Keratinocyte (primary cell): ENCODE data around the gene SNRPA1. TPM values are rescaled to one million over a fixed set of nuclear protein-coding genes. Genes with fewer than 3 reads are reported as not detected.

Experiments
- DNase-seq: peaks from one replicate; pipeline ENCODE4 v3.0.0-alpha.2; 2011; ENCODE audit warnings: low read depth, missing footprints, low spot score
- FAIRE-seq: peaks from 2 replicates; lab custom pipeline; 2011; peaks lifted over from hg19 to GRCh38; lab: Jason Lieb, UNC
- H2AFZ ChIP-seq: 2 replicates; pipeline ENCODE4 v1.6.0; 2012; ENCODE audit warnings: low read length, control low read depth, inconsistent platforms; ENCODE audit not compliant: control insufficient read depth
- H3K27ac ChIP-seq: 2 replicates; pipeline ENCODE4 v1.5.1; 2011; ENCODE audit warnings: low read length; ENCODE audit not compliant: control insufficient read depth, insufficient read depth
- H3K27me3 ChIP-seq: 3 replicates; pipeline ENCODE4 v1.6.0; 2011; ENCODE audit warnings: low read length; ENCODE audit not compliant: control insufficient read depth, insufficient read depth; ENCODE audit errors: extremely low read depth
- H3K36me3 ChIP-seq, 2 experiments: 2 replicates in 1 of 2; 3 replicates in 1 of 2; pipeline ENCODE4 v1.5.1; 2011; ENCODE audit warnings: low read length in 2 of 2, mild to moderate bottlenecking in 1 of 2; ENCODE audit not compliant: control insufficient read depth in 2 of 2, insufficient read depth in 2 of 2; ENCODE audit errors: extremely low read depth in 1 of 2
- H3K4me1 ChIP-seq: 3 replicates; pipeline ENCODE4 v1.5.1; 2011; ENCODE audit warnings: low read length; ENCODE audit not compliant: control insufficient read depth, insufficient read depth; ENCODE audit errors: extremely low read depth
- H3K4me2 ChIP-seq: 3 replicates; pipeline ENCODE4 v1.6.0; 2011; ENCODE audit warnings: low read depth, low read length; ENCODE audit not compliant: control insufficient read depth, insufficient read depth; ENCODE audit errors: extremely low read depth
- H3K4me3 ChIP-seq, 3 experiments: fragments of 200-600 bp in 1 of 3; sonication (generic) in 1 of 3; 2 replicates in 2 of 3; 3 replicates in 1 of 3; pipeline ENCODE4 v1.5.1; 2011 to 2016; ENCODE audit warnings: low read length in 3 of 3, mild to moderate bottlenecking in 3 of 3, control low read depth in 2 of 3, inconsistent platforms in 1 of 3, low read depth in 1 of 3, mixed read lengths in 1 of 3, mixed run types in 1 of 3, moderate library complexity in 1 of 3; ENCODE audit not compliant: control insufficient read depth in 2 of 3, insufficient read depth in 2 of 3; ENCODE audit errors: extremely low read depth in 1 of 3
- H3K79me2 ChIP-seq: 2 replicates; pipeline ENCODE4 v1.6.0; 2012; ENCODE audit warnings: low read length; ENCODE audit not compliant: control insufficient read depth, insufficient read depth
- H3K9ac ChIP-seq: 3 replicates; pipeline ENCODE4 v1.6.0; 2011; ENCODE audit warnings: low read length; ENCODE audit not compliant: control insufficient read depth, insufficient read depth; ENCODE audit errors: extremely low read depth
- H3K9me1 ChIP-seq: 3 replicates; pipeline ENCODE4 v1.6.0; 2011; ENCODE audit warnings: low read length; ENCODE audit not compliant: control insufficient read depth, insufficient read depth; ENCODE audit errors: extremely low read depth
- H3K9me3 ChIP-seq: 2 replicates; pipeline ENCODE4 v1.5.1; 2012; ENCODE audit warnings: low read depth, low read length; ENCODE audit not compliant: control insufficient read depth
- H4K20me1 ChIP-seq: 3 replicates; pipeline ENCODE4 v1.6.0; 2011; ENCODE audit warnings: low read length; ENCODE audit not compliant: control insufficient read depth, insufficient read depth; ENCODE audit errors: extremely low read depth
- EZH2 ChIP-seq: IDR thresholded peaks from one replicate; pipeline ENCODE4 v1.6.1; 2012; ENCODE audit warnings: inconsistent platforms, mild to moderate bottlenecking, low read length, moderate library complexity
- dilution Hi-C: fragments of 300-500 bp; cut with MboI; formaldehyde crosslinking; loops from one replicate; pipeline ENCODE4 v1.7.0; 2020; ENCODE audit warnings: low sequenced_read_pairs; ENCODE audit not compliant: extremely low pct_ligation_motif_present
- polyA plus RNA-seq, 5 experiments: library from polyadenylated mRNA; depleted of rRNA in 3 of 5; stranded (reverse) in 3 of 5; stranded (forward) in 1 of 5; unstranded in 1 of 5; fragments of >200 nt; gene quantifications; 1 replicate in 1 of 5; 2 replicates in 3 of 5; 3 replicates in 1 of 5; pipeline versions ENCODE4 v1.2.1 to v1.2.3, GENCODE V29; 2011 to 2012; ENCODE audit warnings: missing spikeins in 2 of 5, low read depth in 1 of 5, low replicate concordance in 1 of 5
- TF ChIP-seq, protein P1 (sequence below), 3 experiments: IDR thresholded peaks in 1 of 3; conservative IDR thresholded peaks in 1 of 3; optimal IDR thresholded peaks in 1 of 3; 2 replicates in 2 of 3; 3 replicates in 1 of 3; pipeline versions ENCODE3 to v1.5.1; 2011; ENCODE audit warnings: low read length in 3 of 3, mild to moderate bottlenecking in 3 of 3, moderate library complexity in 2 of 3, control low read depth in 1 of 3, inconsistent platforms in 1 of 3; ENCODE audit not compliant: insufficient read depth in 2 of 3; ENCODE audit errors: extremely low read depth in 1 of 3

The SNRPA1 gene
- polyA plus RNA-seq, 1 donor (not counting 4 experiments of a cell fraction or from before 2014, with no cell fraction given), result 106 TPM

DNA sequence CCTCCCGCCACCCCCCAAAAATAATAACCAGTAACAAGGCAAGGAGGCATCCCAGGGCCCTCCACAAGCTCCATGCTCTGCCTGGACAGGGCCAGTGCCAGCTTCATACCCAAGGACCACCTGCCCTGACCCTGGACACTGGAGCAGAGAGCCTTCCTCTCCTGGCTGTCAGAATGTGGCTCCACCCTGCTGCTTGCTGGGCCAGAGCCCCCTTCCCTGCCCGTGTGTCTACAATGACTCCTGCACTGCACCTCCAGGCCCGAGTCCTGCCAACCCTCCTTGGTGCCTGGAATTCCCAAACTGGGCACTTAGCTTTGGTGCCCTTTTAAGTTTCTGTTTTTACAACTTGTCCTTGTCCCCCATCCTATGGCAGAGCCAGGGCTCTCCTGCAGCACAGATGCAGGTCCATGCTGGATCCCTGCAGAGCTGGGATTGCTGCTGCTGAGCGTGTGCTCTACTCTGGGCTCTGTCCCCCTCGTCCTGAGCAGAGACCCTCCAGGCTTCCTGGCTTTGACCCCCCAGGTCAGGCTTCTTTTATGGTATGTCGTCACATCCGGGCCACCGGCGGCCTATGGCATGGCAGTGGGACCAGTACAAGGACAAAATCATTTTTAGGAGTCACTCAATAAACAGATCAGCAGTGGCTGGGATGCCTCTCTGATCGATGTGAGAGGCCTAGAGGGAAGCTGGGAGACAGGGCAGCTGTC lies 11.4 kb upstream of the SNRPA1 start:
- H2AFZ ChIP-seq, result no peak overlapping the region
- no peaks in the 10 kb centered on the region for H3K36me3 ChIP-seq
- H3K79me2 ChIP-seq, result no peaks in the 10 kb centered on the region
- DNase-seq (no peak), FAIRE-seq (no peak)
- H3K9me3 ChIP-seq, result no peaks in the 10 kb centered on the region
- TF ChIP-seq, protein P1, sequence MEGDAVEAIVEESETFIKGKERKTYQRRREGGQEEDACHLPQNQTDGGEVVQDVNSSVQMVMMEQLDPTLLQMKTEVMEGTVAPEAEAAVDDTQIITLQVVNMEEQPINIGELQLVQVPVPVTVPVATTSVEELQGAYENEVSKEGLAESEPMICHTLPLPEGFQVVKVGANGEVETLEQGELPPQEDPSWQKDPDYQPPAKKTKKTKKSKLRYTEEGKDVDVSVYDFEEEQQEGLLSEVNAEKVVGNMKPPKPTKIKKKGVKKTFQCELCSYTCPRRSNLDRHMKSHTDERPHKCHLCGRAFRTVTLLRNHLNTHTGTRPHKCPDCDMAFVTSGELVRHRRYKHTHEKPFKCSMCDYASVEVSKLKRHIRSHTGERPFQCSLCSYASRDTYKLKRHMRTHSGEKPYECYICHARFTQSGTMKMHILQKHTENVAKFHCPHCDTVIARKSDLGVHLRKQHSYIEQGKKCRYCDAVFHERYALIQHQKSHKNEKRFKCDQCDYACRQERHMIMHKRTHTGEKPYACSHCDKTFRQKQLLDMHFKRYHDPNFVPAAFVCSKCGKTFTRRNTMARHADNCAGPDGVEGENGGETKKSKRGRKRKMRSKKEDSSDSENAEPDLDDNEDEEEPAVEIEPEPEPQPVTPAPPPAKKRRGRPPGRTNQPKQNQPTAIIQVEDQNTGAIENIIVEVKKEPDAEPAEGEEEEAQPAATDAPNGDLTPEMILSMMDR (optimal IDR thresholded peaks at IDR 0.05 in 1 of 3, IDR thresholded peaks at IDR 0.05 in 1 of 3, conservative IDR thresholded peaks at IDR 0.05 in 1 of 3; ENCODE audit: extremely low read depth in 1 of 3, insufficient read depth in 2 of 3, low read length in 3 of 3), result no peak
- no peak for TF ChIP-seq EZH2
- H3K9me1 ChIP-seq, result no peaks in the 10 kb centered on the region
- no peak overlapping the region for H3K4me2 ChIP-seq
- no peak overlapping the region for H3K27ac ChIP-seq
- H3K27me3 ChIP-seq, result no peaks in the 10 kb centered on the region
- no peaks in the 10 kb centered on the region for H3K4me1 ChIP-seq
- dilution Hi-C loops, result no loop called here
- H4K20me1 ChIP-seq, result no peaks in the 10 kb centered on the region
- no peak overlapping the region for H3K9ac ChIP-seq
- H3K4me3 ChIP-seq, result no peak overlapping the region

DNA sequence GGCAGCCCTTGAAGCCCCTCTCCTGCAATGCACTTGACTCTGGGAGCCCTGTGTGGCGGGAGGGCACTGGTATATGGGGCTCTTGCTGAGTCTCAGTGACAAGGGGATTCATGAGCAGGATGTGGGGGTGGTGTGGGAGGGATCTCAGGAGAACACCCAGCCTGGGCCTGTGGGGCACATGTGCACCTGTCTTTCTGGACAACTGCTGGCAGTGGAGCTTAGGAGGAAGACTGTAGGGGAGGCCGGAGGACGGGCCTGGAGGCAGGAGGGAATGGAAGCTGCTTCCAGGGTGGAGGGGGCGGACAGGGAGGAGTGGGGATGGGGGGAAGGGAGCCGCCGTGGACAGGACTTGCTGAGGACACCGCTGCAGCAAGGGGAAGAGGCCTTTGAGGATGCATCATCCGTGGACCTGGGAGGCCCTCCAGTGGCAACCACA lies 10.8 kb upstream of the SNRPA1 start:
- no peaks in the 10 kb centered on the region for H3K79me2 ChIP-seq
- H3K4me2 ChIP-seq, result no peak overlapping the region
- no peak overlapping the region for H3K4me3 ChIP-seq
- H2AFZ ChIP-seq, result no peak overlapping the region
- no peaks in the 10 kb centered on the region for H3K36me3 ChIP-seq
- no peak overlapping the region for H3K27ac ChIP-seq
- FAIRE-seq (no peak), DNase-seq (no peak)
- H3K9ac ChIP-seq, result no peak overlapping the region
- H3K9me3 ChIP-seq, result no peaks in the 10 kb centered on the region
- dilution Hi-C loops, result no loop called here
- H3K27me3 ChIP-seq, result no peaks in the 10 kb centered on the region
- H4K20me1 ChIP-seq, result no peaks in the 10 kb centered on the region
- TF ChIP-seq EZH2, result no peak
- TF ChIP-seq, protein P1 (optimal IDR thresholded peaks at IDR 0.05 in 1 of 3, IDR thresholded peaks at IDR 0.05 in 1 of 3, conservative IDR thresholded peaks at IDR 0.05 in 1 of 3; ENCODE audit: extremely low read depth in 1 of 3, insufficient read depth in 2 of 3, low read length in 3 of 3), result no peak
- H3K9me1 ChIP-seq, result no peaks in the 10 kb centered on the region
- H3K4me1 ChIP-seq, result no peaks in the 10 kb centered on the region
